Calu3 (cell line): ENCODE results near the gene KLHDC8A. TPM values are rescaled to one million over a fixed set of nuclear protein-coding genes. Genes with fewer than 3 reads are reported as not detected.

ENCODE experiments used
- BruUV-seq: library from RNA; stranded (reverse); fragments of 400-500 nt; replicated peaks from 2 replicates; lab custom pipeline; 2021; lab: Mats Ljungman, UMichigan
- CTCF ChIA-PET: fragments of 300-600 bp; sonication (Branson Sonifier 250); formaldehyde crosslinking; loops from one replicate; lab custom pipeline; 2022; ENCODE audit warnings: antibody characterized with exemption; lab: Charles Lee
- DNase-seq: peaks from one replicate; pipeline ENCODE4 v3.0.0; 2022
- H3K27ac Mint-ChIP-seq: one replicate; pipeline ENCODE4 v1.8.0; 2022; ENCODE audit warnings: mixed read lengths; ENCODE audit not compliant: unreplicated experiment
- H3K27me3 Mint-ChIP-seq: one replicate; pipeline ENCODE4 v1.8.0; 2022; ENCODE audit warnings: mixed read lengths; ENCODE audit not compliant: unreplicated experiment
- H3K36me3 Mint-ChIP-seq: one replicate; pipeline ENCODE4 v1.8.0; 2022; ENCODE audit warnings: mild to moderate bottlenecking, moderate library complexity, mixed read lengths; ENCODE audit not compliant: insufficient read depth, unreplicated experiment
- H3K4me1 Mint-ChIP-seq: one replicate; pipeline ENCODE4 v1.8.0; 2022; ENCODE audit warnings: mild to moderate bottlenecking, low read depth, mixed read lengths; ENCODE audit not compliant: unreplicated experiment
- H3K4me3 Mint-ChIP-seq: one replicate; pipeline ENCODE4 v1.8.0; 2022; ENCODE audit warnings: mild to moderate bottlenecking, low read depth, moderate library complexity, mixed read lengths; ENCODE audit not compliant: unreplicated experiment
- H3K9me3 Mint-ChIP-seq: one replicate; pipeline ENCODE4 v1.8.0; 2022; ENCODE audit warnings: low read depth, mixed read lengths; ENCODE audit not compliant: unreplicated experiment
- CTCF ChIP-seq: fragments of 200-600 bp; IDR thresholded peaks from one replicate; pipeline ENCODE4 v1.8.0; 2022; ENCODE audit warnings: antibody characterized with exemption; ENCODE audit not compliant: unreplicated experiment
- intact Hi-C: fragments of 100-400 bp; cut with micrococcal nuclease; formaldehyde crosslinking; loops from one replicate; pipeline ENCODE4 v1.10.0; 2022; ENCODE audit not compliant: unreplicated experiment
- total RNA-seq: library from RNA; stranded (reverse); gene quantifications from 2 replicates; pipeline ENCODE4 v1.2.3, GENCODE V29; 2022

KLHDC8A gene
- total RNA-seq, 1 experiment from 2014 or later, result not detected

GRCh38 chr1:205373798-205374175 is 17.1 kb upstream of the KLHDC8A start:
- Mint-ChIP-seq H3K4me1 (peaks cover 29% of the 10 kb centered on the region), H3K27ac (no peak overlapping the region), H3K36me3 (no peaks in the 10 kb centered on the region), H3K27me3 (peaks cover 79% of the 10 kb centered on the region), H3K9me3 (no peaks in the 10 kb centered on the region), H3K4me3 (no peak overlapping the region)
- no peak for DNase-seq
- intact Hi-C loops, result no loop called here
- CTCF ChIA-PET, result interaction anchor here (2.9 kb wide), 1 partner anchor 20 kb away, joined by 9 read pairs; no protein-coding TSS in a partner anchor
- TF ChIP-seq CTCF, result no peak
- no TSS peak for BruUV-seq

- BruUV-seq, result no TSS peak
- H3K36me3 Mint-ChIP-seq, result no peaks in the 10 kb centered on the region
- H3K4me1 Mint-ChIP-seq, result peaks cover 29% of the 10 kb centered on the region
- CTCF ChIA-PET, result interaction anchor here (0.7 kb wide), 1 partner anchor 8 kb away, joined by 4 read pairs; no protein-coding TSS in a partner anchor
- TF ChIP-seq CTCF, result no peak
- DNase-seq, result no peak
- H3K27me3 Mint-ChIP-seq, result peaks cover 73% of the 10 kb centered on the region
- H3K9me3 Mint-ChIP-seq, result no peaks in the 10 kb centered on the region
- H3K4me3 Mint-ChIP-seq, result no peak overlapping the region
- intact Hi-C loops, result no loop called here
- no peak overlapping the region for H3K27ac Mint-ChIP-seq
These were observed 16.5 kb upstream of the KLHDC8A start for GRCh38 chr1:205373022-205373797.

- peaks cover 28% of the 10 kb centered on the region for H3K4me1 Mint-ChIP-seq
- H3K9me3 Mint-ChIP-seq, result no peaks in the 10 kb centered on the region
- H3K4me3 Mint-ChIP-seq, result no peak overlapping the region
- TF ChIP-seq CTCF, result no peak
- no peaks in the 10 kb centered on the region for H3K36me3 Mint-ChIP-seq
- H3K27ac Mint-ChIP-seq, result no peak overlapping the region
- peaks cover 71% of the 10 kb centered on the region for H3K27me3 Mint-ChIP-seq
- intact Hi-C loops, result no loop called here
- no peak for DNase-seq
- CTCF ChIA-PET, result no interaction called here
- no TSS peak for BruUV-seq
These were observed 15.3 kb upstream of the KLHDC8A start for GRCh38 chr1:205371871-205372660.

- Mint-ChIP-seq H3K27ac (no peak overlapping the region), H3K4me1 (peaks cover 16% of the 10 kb centered on the region), H3K27me3 (peaks cover 58% of the 10 kb centered on the region), H3K36me3 (no peaks in the 10 kb centered on the region), H3K9me3 (no peaks in the 10 kb centered on the region), H3K4me3 (no peak overlapping the region)
- BruUV-seq, result no TSS peak
- CTCF ChIA-PET, result no interaction called here
- no peak for DNase-seq
- intact Hi-C loops, result no loop called here
- TF ChIP-seq CTCF, result no peak
These were observed 14.1 kb upstream of the KLHDC8A start for GRCh38 chr1:205370780-205371179.
